Measurements from ENCODE around the gene RAI2. TPM values are rescaled to one million over a fixed set of nuclear protein-coding genes. Genes with fewer than 3 reads are reported as not detected.

RAI2 gene
- total and polyA plus RNA-seq, 5 donors from 2014 or later, result 0.15 to 0.68 (median 0.29) TPM

GRCh38 chrX:17779434-17779833 lies 81.7 kb downstream of the RAI2 start:
- peak; percentile 50 to 62 for ATAC-seq (ENCODE audit: low read depth in 2 of 2)
- peak overlapping the region in 2 of 3 donors; percentile 29 to 84 for H3K27ac Mint-ChIP-seq
- Histone ChIP-seq H3K27ac (ENCODE audit: insufficient read depth, low read length, poor library complexity, severe bottlenecking) (no peak overlapping the region), H3K4me1 (ENCODE audit: control insufficient read depth, insufficient read depth, low read length, poor library complexity, severe bottlenecking) (no peaks in the 10 kb centered on the region), H3K9me3 (ENCODE audit: control insufficient read depth in 2 of 2, low read length in 2 of 2) (no peaks in the 10 kb centered on the region), H3K36me3 (ENCODE audit: control insufficient read depth, insufficient read depth, low read length) (no peaks in the 10 kb centered on the region), H3K4me3 (ENCODE audit: low read depth, low read length) (no peak overlapping the region), H3K27me3 (ENCODE audit: control insufficient read depth, insufficient read depth, low read length) (no peaks in the 10 kb centered on the region)
- H3K27me3 Mint-ChIP-seq, result no peaks in the 10 kb centered on the region
- no peaks in the 10 kb centered on the region for H3K36me3 Mint-ChIP-seq
- peak overlapping the region in 1 of 4 donors; percentile 66 for H3K4me3 Mint-ChIP-seq
- peak in 1 of 3 donors; percentile 3 for DNase-seq
- peaks cover 0 to 20% (median 7%) of the 10 kb centered on the region in 4 donors for H3K4me1 Mint-ChIP-seq
- H3K9me3 Mint-ChIP-seq, result no peaks in the 10 kb centered on the region

GRCh38 chrX:17778997-17779396 lies 82.1 kb downstream of the RAI2 start:
- no peak for ATAC-seq (ENCODE audit: low read depth in 2 of 2)
- Histone ChIP-seq H3K36me3 (ENCODE audit: control insufficient read depth, insufficient read depth, low read length) (no peaks in the 10 kb centered on the region), H3K4me3 (ENCODE audit: low read depth, low read length) (no peak overlapping the region), H3K4me1 (ENCODE audit: control insufficient read depth, insufficient read depth, low read length, poor library complexity, severe bottlenecking) (no peaks in the 10 kb centered on the region), H3K27me3 (ENCODE audit: control insufficient read depth, insufficient read depth, low read length) (no peaks in the 10 kb centered on the region), H3K9me3 (ENCODE audit: control insufficient read depth in 2 of 2, low read length in 2 of 2) (no peaks in the 10 kb centered on the region), H3K27ac (ENCODE audit: insufficient read depth, low read length, poor library complexity, severe bottlenecking) (no peak overlapping the region)
- Mint-ChIP-seq H3K27ac (peak overlapping the region in 2 of 3 donors; percentile 29 to 84), H3K36me3 (no peaks in the 10 kb centered on the region), H3K4me1 (peaks cover 0 to 20% (median 7%) of the 10 kb centered on the region in 4 donors), H3K9me3 (no peaks in the 10 kb centered on the region), H3K27me3 (no peaks in the 10 kb centered on the region), H3K4me3 (peak overlapping the region in 2 of 4 donors; percentile 5 to 66)
- no peak for DNase-seq

GRCh38 chrX:17774053-17774452 lies 87.0 kb downstream of the RAI2 start:
- H3K27ac ChIP-seq (ENCODE audit: insufficient read depth, low read length, poor library complexity, severe bottlenecking), result no peak overlapping the region
- no peaks in the 10 kb centered on the region for H3K36me3 ChIP-seq (ENCODE audit: control insufficient read depth, insufficient read depth, low read length)
- no peaks in the 10 kb centered on the region for H3K9me3 ChIP-seq (ENCODE audit: control insufficient read depth in 2 of 2, low read length in 2 of 2)
- H3K4me3 Mint-ChIP-seq, result no peak overlapping the region
- DNase-seq (no peak), ATAC-seq (ENCODE audit: low read depth in 2 of 2) (no peak)
- no peaks in the 10 kb centered on the region for H3K9me3 Mint-ChIP-seq
- no peaks in the 10 kb centered on the region for H3K27me3 ChIP-seq (ENCODE audit: control insufficient read depth, insufficient read depth, low read length)
- no peak overlapping the region for H3K4me3 ChIP-seq (ENCODE audit: low read depth, low read length)
- H3K27me3 Mint-ChIP-seq, result no peaks in the 10 kb centered on the region
- no peaks in the 10 kb centered on the region for H3K4me1 ChIP-seq (ENCODE audit: control insufficient read depth, insufficient read depth, low read length, poor library complexity, severe bottlenecking)
- peaks cover 0 to 12% (median 4%) of the 10 kb centered on the region in 4 donors for H3K4me1 Mint-ChIP-seq
- H3K27ac Mint-ChIP-seq, result no peak overlapping the region
- H3K36me3 Mint-ChIP-seq, result no peaks in the 10 kb centered on the region

GRCh38 chrX:17773221-17773876 lies 87.7 kb downstream of the RAI2 start:
- Mint-ChIP-seq H3K4me1 (peaks cover 0 to 7% (median 0%) of the 10 kb centered on the region in 4 donors), H3K9me3 (no peaks in the 10 kb centered on the region), H3K36me3 (no peaks in the 10 kb centered on the region), H3K27ac (no peak overlapping the region), H3K4me3 (no peak overlapping the region), H3K27me3 (no peaks in the 10 kb centered on the region)
- Histone ChIP-seq H3K9me3 (ENCODE audit: control insufficient read depth in 2 of 2, low read length in 2 of 2) (no peaks in the 10 kb centered on the region), H3K4me3 (ENCODE audit: low read depth, low read length) (no peak overlapping the region), H3K4me1 (ENCODE audit: control insufficient read depth, insufficient read depth, low read length, poor library complexity, severe bottlenecking) (no peaks in the 10 kb centered on the region), H3K27ac (ENCODE audit: insufficient read depth, low read length, poor library complexity, severe bottlenecking) (no peak overlapping the region), H3K36me3 (ENCODE audit: control insufficient read depth, insufficient read depth, low read length) (no peaks in the 10 kb centered on the region), H3K27me3 (ENCODE audit: control insufficient read depth, insufficient read depth, low read length) (no peaks in the 10 kb centered on the region)
- no peak for DNase-seq
- ATAC-seq (ENCODE audit: low read depth in 2 of 2), result peak; percentile 57 to 59

- DNase-seq (peak in 1 of 3 donors; percentile 35), ATAC-seq (ENCODE audit: low read depth in 2 of 2) (peak; percentile 45 to 51)
- Mint-ChIP-seq H3K4me1 (no peaks in the 10 kb centered on the region), H3K27ac (no peak overlapping the region), H3K9me3 (no peaks in the 10 kb centered on the region), H3K4me3 (no peak overlapping the region), H3K36me3 (no peaks in the 10 kb centered on the region), H3K27me3 (no peaks in the 10 kb centered on the region)
- no peaks in the 10 kb centered on the region for H3K36me3 ChIP-seq (ENCODE audit: control insufficient read depth, insufficient read depth, low read length)
- no peak overlapping the region for H3K4me3 ChIP-seq (ENCODE audit: low read depth, low read length)
- no peaks in the 10 kb centered on the region for H3K4me1 ChIP-seq (ENCODE audit: control insufficient read depth, insufficient read depth, low read length, poor library complexity, severe bottlenecking)
- H3K9me3 ChIP-seq (ENCODE audit: control insufficient read depth in 2 of 2, low read length in 2 of 2), result no peaks in the 10 kb centered on the region
- H3K27ac ChIP-seq (ENCODE audit: insufficient read depth, low read length, poor library complexity, severe bottlenecking), result no peak overlapping the region
- H3K27me3 ChIP-seq (ENCODE audit: control insufficient read depth, insufficient read depth, low read length), result no peaks in the 10 kb centered on the region
Measured at GRCh38 chrX:17769701-17770269, 91.3 kb downstream of the RAI2 start.

GRCh38 chrX:17768997-17769396 lies 92.1 kb downstream of the RAI2 start:
- H3K4me3 ChIP-seq (ENCODE audit: low read depth, low read length), result no peak overlapping the region

GRCh38 chrX:17767734-17768133 lies 93.4 kb downstream of the RAI2 start:
- H3K4me1 Mint-ChIP-seq, result no peaks in the 10 kb centered on the region
- ATAC-seq (ENCODE audit: low read depth in 2 of 2), result no peak
- no peaks in the 10 kb centered on the region for H3K27me3 ChIP-seq (ENCODE audit: control insufficient read depth, insufficient read depth, low read length)

More at GRCh38 chrX:17768997-17769396, 92.1 kb downstream of the RAI2 start:
- Histone ChIP-seq H3K9me3 (ENCODE audit: control insufficient read depth in 2 of 2, low read length in 2 of 2) (no peaks in the 10 kb centered on the region), H3K27ac (ENCODE audit: insufficient read depth, low read length, poor library complexity, severe bottlenecking) (no peak overlapping the region), H3K36me3 (ENCODE audit: control insufficient read depth, insufficient read depth, low read length) (no peaks in the 10 kb centered on the region), H3K4me1 (ENCODE audit: control insufficient read depth, insufficient read depth, low read length, poor library complexity, severe bottlenecking) (no peaks in the 10 kb centered on the region), H3K27me3 (ENCODE audit: control insufficient read depth, insufficient read depth, low read length) (no peaks in the 10 kb centered on the region)
- Mint-ChIP-seq H3K27me3 (no peaks in the 10 kb centered on the region), H3K36me3 (no peaks in the 10 kb centered on the region), H3K27ac (no peak overlapping the region), H3K4me3 (no peak overlapping the region), H3K9me3 (no peaks in the 10 kb centered on the region), H3K4me1 (no peaks in the 10 kb centered on the region)
- DNase-seq (no peak), ATAC-seq (ENCODE audit: low read depth in 2 of 2) (no peak)

GRCh38 chrX:17759990-17760389 lies 101.1 kb downstream of the RAI2 start:
- H3K36me3 ChIP-seq (ENCODE audit: control insufficient read depth, insufficient read depth, low read length), result no peaks in the 10 kb centered on the region
- ATAC-seq (ENCODE audit: low read depth in 2 of 2) (no peak), DNase-seq (no peak)
- H3K4me1 Mint-ChIP-seq, result peaks cover 0 to 12% (median 0%) of the 10 kb centered on the region in 4 donors
- H3K27ac Mint-ChIP-seq, result no peak overlapping the region
- H3K9me3 Mint-ChIP-seq, result no peaks in the 10 kb centered on the region
- H3K9me3 ChIP-seq (ENCODE audit: control insufficient read depth in 2 of 2, low read length in 2 of 2), result no peaks in the 10 kb centered on the region
- H3K4me3 ChIP-seq (ENCODE audit: low read depth, low read length), result no peak overlapping the region
- H3K4me3 Mint-ChIP-seq, result no peak overlapping the region
- no peaks in the 10 kb centered on the region for H3K36me3 Mint-ChIP-seq
- no peaks in the 10 kb centered on the region for H3K27me3 Mint-ChIP-seq
- H3K27ac ChIP-seq (ENCODE audit: insufficient read depth, low read length, poor library complexity, severe bottlenecking), result no peak overlapping the region
- H3K27me3 ChIP-seq (ENCODE audit: control insufficient read depth, insufficient read depth, low read length), result no peaks in the 10 kb centered on the region
- no peaks in the 10 kb centered on the region for H3K4me1 ChIP-seq (ENCODE audit: control insufficient read depth, insufficient read depth, low read length, poor library complexity, severe bottlenecking)

More at GRCh38 chrX:17767734-17768133, 93.4 kb downstream of the RAI2 start:
- no peaks in the 10 kb centered on the region for H3K9me3 Mint-ChIP-seq
- no peak for DNase-seq
- H3K36me3 ChIP-seq (ENCODE audit: control insufficient read depth, insufficient read depth, low read length), result no peaks in the 10 kb centered on the region
- H3K27me3 Mint-ChIP-seq, result no peaks in the 10 kb centered on the region
- no peaks in the 10 kb centered on the region for H3K36me3 Mint-ChIP-seq
- no peak overlapping the region for H3K27ac ChIP-seq (ENCODE audit: insufficient read depth, low read length, poor library complexity, severe bottlenecking)
- H3K4me1 ChIP-seq (ENCODE audit: control insufficient read depth, insufficient read depth, low read length, poor library complexity, severe bottlenecking), result no peaks in the 10 kb centered on the region
- H3K27ac Mint-ChIP-seq, result no peak overlapping the region
- no peak overlapping the region for H3K4me3 ChIP-seq (ENCODE audit: low read depth, low read length)
- H3K9me3 ChIP-seq (ENCODE audit: control insufficient read depth in 2 of 2, low read length in 2 of 2), result no peaks in the 10 kb centered on the region
- no peak overlapping the region for H3K4me3 Mint-ChIP-seq

Data from CD4-positive, CD25-positive, alpha-beta regulatory T cell (primary cell).